Ovary (tissue), 9 donors: ENCODE measurements around the gene PTPRN2. TPM values are rescaled to one million over a fixed set of nuclear protein-coding genes. Genes with fewer than 3 reads are reported as not detected.

Experiments used
- DNase-seq, 5 donors: peaks; one replicate each; pipeline ENCODE4 v3.0.0-alpha.2; 2019 to 2020
- H3K27ac ChIP-seq, 2 donors: fragments of 200-600 bp; one replicate each; pipeline versions ENCODE4 v1.5.1 to v1.8.0; 2019 to 2022
- H3K27me3 ChIP-seq: fragments of 200-600 bp; one replicate; pipeline ENCODE4 v1.8.0; 2022
- H3K36me3 ChIP-seq: fragments of 200-600 bp; sonication (generic); one replicate; pipeline ENCODE4 v1.5.1; 2019
- H3K4me1 ChIP-seq: one replicate; pipeline ENCODE4 v1.8.1; 2013; ENCODE audit warnings: mild to moderate bottlenecking, moderate library complexity; ENCODE audit not compliant: insufficient read depth
- H3K4me3 ChIP-seq: fragments of 200-600 bp; sonication (generic); one replicate; pipeline ENCODE4 v1.5.1; 2017
- H3K9me3 ChIP-seq, 2 donors: fragments of 200-600 bp in 1 of 2; sonication (generic) in 1 of 2; one replicate each; pipeline versions ENCODE4 v1.5.1 to v1.8.1; 2013 to 2019; ENCODE audit warnings: mild to moderate bottlenecking in 1 of 2, moderate library complexity in 1 of 2
- EP300 ChIP-seq: sonication (generic); formaldehyde crosslinking; IDR thresholded peaks from one replicate; pipeline ENCODE4 v1.6.1; 2017; ENCODE audit warnings: antibody characterized with exemption
- POLR2A ChIP-seq: fragments of 450-650 bp; IDR thresholded peaks from one replicate; pipeline ENCODE4 v1.6.1; 2017; ENCODE audit warnings: antibody characterized with exemption, mild to moderate bottlenecking, moderate library complexity
- WGBS, 3 donors: extraction: QIAGEN DNeasy Blood & Tissue Kit in 1 of 3; methylation state at CpG; one replicate each; pipeline versions ENCODE4 v1.1.5 to v1.1.7; 2013 to 2017; 5-methylcytosine and 5-hydroxymethylcytosine counted together
- intact Hi-C, 4 donors: fragments of 100-400 bp; cut with DNase I; formaldehyde crosslinking; loops; one replicate each; pipeline versions ENCODE4 v1.11.0 to v1.15.1; 2022 to 2023
- polyA plus RNA-seq, 2 donors: library from polyadenylated mRNA; stranded (reverse); fragments of 200-250 nt in 1 of 2; fragments of 350-450 nt in 1 of 2; fragmentation: Illumina TruSeq in 1 of 2; extraction: RNeasy Lipid Tissue Mini Kit (QIAGEN cat#74804) in 1 of 2; gene quantifications; one replicate each; pipeline ENCODE4 v1.2.3, GENCODE V29; 2013 to 2014
- total RNA-seq, 7 donors: library from RNA; depleted of rRNA in 2 of 7; stranded (reverse); fragments of >200 nt in 2 of 7; fragmentation: NEBNext Ultra II Directional in 3 of 7; extraction: Animal tissue kit (Norgen Biotek cat#: 25700) in 3 of 7; gene quantifications; one replicate each; pipeline versions ENCODE4 v1.1.0 to v1.2.4, GENCODE V29; 2016 to 2023
- TF ChIP-seq, protein P1 (sequence below), 3 donors: fragments of 450-650 bp in 2 of 3; fragments of 200-600 bp in 1 of 3; IDR thresholded peaks; one replicate each; pipeline versions ENCODE4 v1.5.1 to v1.8.0; 2016 to 2022; ENCODE audit warnings: antibody characterized with exemption in 3 of 3, mild to moderate bottlenecking in 1 of 3
- donor health status: DM: no; HTN: no; CAD: no; lungs with moderate emphysema.
- donor health status: DM: no; HTN: no; CAD: no.
- donor health status: Bipolar disorder and iron deficiency.
- donor health status: DM: yes; HTN: yes; CAD: no.
- donor health status: DM: no; HTN: no; CAD: no.
- donor health status: DM: yes; HTN: yes; CAD: no.

The PTPRN2 gene
- total and polyA plus RNA-seq, 9 donors: 3.5 to 11.1 (median 5.9) TPM

GRCh38 chr7:157829491-157829890 is 758.1 kb downstream of the PTPRN2 start:
- Histone ChIP-seq H3K4me3 (no peak overlapping the region), H3K27ac (no peak overlapping the region), H3K36me3 (no peaks in the 10 kb centered on the region), H3K9me3 (no peaks in the 10 kb centered on the region), H3K4me1 (no peaks in the 10 kb centered on the region), H3K27me3 (no peaks in the 10 kb centered on the region)
- intact Hi-C loops: no loop called here
- DNase-seq: no peak
- no peak for TF ChIP-seq POLR2A
- TF ChIP-seq, protein P1, sequence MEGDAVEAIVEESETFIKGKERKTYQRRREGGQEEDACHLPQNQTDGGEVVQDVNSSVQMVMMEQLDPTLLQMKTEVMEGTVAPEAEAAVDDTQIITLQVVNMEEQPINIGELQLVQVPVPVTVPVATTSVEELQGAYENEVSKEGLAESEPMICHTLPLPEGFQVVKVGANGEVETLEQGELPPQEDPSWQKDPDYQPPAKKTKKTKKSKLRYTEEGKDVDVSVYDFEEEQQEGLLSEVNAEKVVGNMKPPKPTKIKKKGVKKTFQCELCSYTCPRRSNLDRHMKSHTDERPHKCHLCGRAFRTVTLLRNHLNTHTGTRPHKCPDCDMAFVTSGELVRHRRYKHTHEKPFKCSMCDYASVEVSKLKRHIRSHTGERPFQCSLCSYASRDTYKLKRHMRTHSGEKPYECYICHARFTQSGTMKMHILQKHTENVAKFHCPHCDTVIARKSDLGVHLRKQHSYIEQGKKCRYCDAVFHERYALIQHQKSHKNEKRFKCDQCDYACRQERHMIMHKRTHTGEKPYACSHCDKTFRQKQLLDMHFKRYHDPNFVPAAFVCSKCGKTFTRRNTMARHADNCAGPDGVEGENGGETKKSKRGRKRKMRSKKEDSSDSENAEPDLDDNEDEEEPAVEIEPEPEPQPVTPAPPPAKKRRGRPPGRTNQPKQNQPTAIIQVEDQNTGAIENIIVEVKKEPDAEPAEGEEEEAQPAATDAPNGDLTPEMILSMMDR (IDR thresholded peaks at IDR 0.05): no peak
- TF ChIP-seq EP300: no peak
- WGBS, 3 donors: 77 to 89% (median 85%) methylated on average over 15 of the region's 15 CpGs

- 88 to 94% (median 90%) methylated on average over 14 of the region's 14 CpGs for WGBS, 3 donors
- TF ChIP-seq EP300 (no peak), POLR2A (no peak)
- Histone ChIP-seq H3K27me3 (no peaks in the 10 kb centered on the region), H3K4me3 (no peak overlapping the region), H3K27ac (no peak overlapping the region), H3K36me3 (no peaks in the 10 kb centered on the region), H3K4me1 (no peaks in the 10 kb centered on the region), H3K9me3 (no peaks in the 10 kb centered on the region)
- intact Hi-C loops: no loop called here
- no peak for DNase-seq
Measured at GRCh38 chr7:157828881-157829280, 758.7 kb downstream of the PTPRN2 start.

DNA sequence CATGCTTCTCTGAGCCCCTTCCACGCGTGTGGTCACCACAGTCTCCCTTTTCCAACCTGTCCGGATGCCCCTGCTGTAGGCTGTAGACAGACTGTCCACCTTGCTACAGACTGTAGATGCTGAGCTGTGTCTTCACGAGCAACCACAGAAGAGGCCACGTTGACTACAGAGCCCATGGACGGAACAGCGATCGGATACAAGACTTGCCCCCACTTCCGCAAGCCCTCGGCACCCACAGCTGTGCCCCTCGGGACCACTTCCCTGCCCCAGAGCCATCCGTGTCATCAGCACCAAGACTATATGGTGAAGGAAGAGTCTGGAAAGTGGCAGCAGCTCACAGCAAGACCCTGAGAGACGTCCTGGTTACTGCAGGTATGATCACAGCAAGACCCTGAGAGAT is 759.4 kb downstream of the PTPRN2 start:
- WGBS, 3 donors: 87 to 91% (median 90%) methylated on average over 13 of the region's 13 CpGs
- TF ChIP-seq, protein P1 (IDR thresholded peaks at IDR 0.05): no peak
- no peak for TF ChIP-seq EP300
- no peak for TF ChIP-seq POLR2A
- H3K4me3 ChIP-seq: no peak overlapping the region
- H3K27ac ChIP-seq: no peak overlapping the region
- no peaks in the 10 kb centered on the region for H3K36me3 ChIP-seq
- H3K9me3 ChIP-seq: no peaks in the 10 kb centered on the region
- H3K27me3 ChIP-seq: no peaks in the 10 kb centered on the region
- intact Hi-C loops: no loop called here
- no peak for DNase-seq
- no peaks in the 10 kb centered on the region for H3K4me1 ChIP-seq

GRCh38 chr7:157827863-157828160 is 759.8 kb downstream of the PTPRN2 start:
- no peaks in the 10 kb centered on the region for H3K4me1 ChIP-seq
- H3K27me3 ChIP-seq: no peaks in the 10 kb centered on the region
- no peak overlapping the region for H3K27ac ChIP-seq
- H3K36me3 ChIP-seq: no peaks in the 10 kb centered on the region
- WGBS, 3 donors: 88 to 92% (median 92%) methylated on average over 10 of the region's 10 CpGs
- no peak for TF ChIP-seq EP300
- no peak for TF ChIP-seq POLR2A
- TF ChIP-seq, protein P1 (IDR thresholded peaks at IDR 0.05): no peak
- intact Hi-C loops: no loop called here
- H3K9me3 ChIP-seq: no peaks in the 10 kb centered on the region
- no peak for DNase-seq
- no peak overlapping the region for H3K4me3 ChIP-seq

DNA sequence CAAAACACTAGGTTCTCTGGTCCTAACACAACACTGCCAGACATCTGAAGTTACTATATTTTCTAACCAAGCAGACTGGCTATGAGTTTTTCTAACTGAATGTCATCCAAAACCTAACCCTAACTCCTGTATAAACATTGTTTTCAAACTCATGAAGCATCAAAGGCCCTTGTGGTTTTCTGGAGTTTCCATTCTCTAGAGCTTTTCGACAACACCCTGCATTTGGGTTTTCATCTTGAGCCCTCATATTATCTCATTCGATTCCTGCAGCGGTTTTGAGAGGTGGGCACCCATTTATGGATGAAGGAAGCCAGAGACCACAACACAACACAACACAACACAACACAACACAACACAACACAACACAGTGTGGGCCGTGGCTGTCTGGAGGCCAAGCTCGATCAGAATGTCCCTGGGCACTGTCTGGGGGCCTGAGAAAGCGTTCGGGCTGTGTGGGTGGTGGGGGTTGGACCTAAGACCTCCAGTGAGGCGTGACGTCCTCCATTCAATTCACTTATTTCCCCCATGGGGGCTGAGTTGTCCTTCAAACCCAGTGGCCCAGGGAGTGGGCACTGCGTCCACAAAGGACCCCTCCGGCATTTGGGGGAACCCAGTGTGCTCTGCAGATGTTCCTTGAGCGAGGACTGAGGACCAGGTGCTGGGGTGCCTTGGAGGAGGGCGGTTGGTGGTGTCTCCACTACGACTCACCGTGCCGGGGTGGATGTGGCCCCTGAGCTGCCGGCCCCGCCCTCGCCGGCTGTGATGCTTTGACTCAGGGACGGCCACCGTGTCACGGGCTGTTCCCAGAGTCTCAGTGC is 760.4 kb downstream of the PTPRN2 start:
- Histone ChIP-seq H3K9me3 (no peaks in the 10 kb centered on the region), H3K4me1 (no peaks in the 10 kb centered on the region), H3K27me3 (no peaks in the 10 kb centered on the region), H3K27ac (no peak overlapping the region), H3K36me3 (no peaks in the 10 kb centered on the region), H3K4me3 (no peak overlapping the region)
- no peak for TF ChIP-seq EP300
- WGBS, 3 donors: 85 to 87% (median 86%) methylated on average over 23 of the region's 23 CpGs
- DNase-seq: no peak
- intact Hi-C loops: no loop called here
